Gastrocnemius medialis (tissue), 4 donors: ENCODE data around the gene PRR9.

Source experiments
- CTCF ChIP-seq, 5 experiments: fragments of 450-650 bp in 3 of 5; fragments of 200-600 bp in 2 of 5; sonication (generic) in 2 of 5; IDR thresholded peaks in 4 of 5; conservative IDR thresholded peaks in 1 of 5; 1 replicate in 4 of 5; 2 replicates in 1 of 5; pipeline ENCODE4 v1.5.1; 2016 to 2019; ENCODE audit warnings: antibody characterized with exemption in 5 of 5, mild to moderate bottlenecking in 3 of 5, moderate library complexity in 3 of 5
- POLR2A ChIP-seq, 2 donors: fragments of 450-650 bp; IDR thresholded peaks; one replicate each; pipeline ENCODE4 v1.6.1; 2017; ENCODE audit warnings: antibody characterized with exemption in 2 of 2, mild to moderate bottlenecking in 2 of 2, moderate library complexity in 2 of 2

- TF ChIP-seq POLR2A (IDR thresholded peaks at IDR 0.05) = no peak
- TF ChIP-seq CTCF (IDR thresholded peaks at IDR 0.05 in 4 of 5, conservative IDR thresholded peaks at IDR 0.05 in 1 of 5) = no peak
Observed at GRCh38 chr1:153212201-153212600, 5.2 kb upstream of the PRR9 start.
